Lower leg skin (tissue), 3 donors: ENCODE results near the gene EIF4H.

ENCODE experiments used
- CTCF ChIP-seq, 3 donors: fragments of 450-650 bp; IDR thresholded peaks; one replicate each; pipeline ENCODE4 v1.5.1; 2016; ENCODE audit warnings: antibody characterized with exemption in 3 of 3, mild to moderate bottlenecking in 3 of 3, moderate library complexity in 2 of 3
- POLR2A ChIP-seq, 2 donors: fragments of 450-650 bp; IDR thresholded peaks; one replicate each; pipeline ENCODE4 v1.6.1; 2016 to 2017; ENCODE audit warnings: antibody characterized with exemption in 2 of 2, mild to moderate bottlenecking in 1 of 2, moderate library complexity in 1 of 2

GRCh38 chr7:74176555-74176954 lies 2.4 kb downstream of the EIF4H start:
- TF ChIP-seq CTCF (IDR thresholded peaks at IDR 0.05) (no peak), POLR2A (IDR thresholded peaks at IDR 0.05) (no peak)
